ENCODE results near the gene SLC17A4. TPM values are rescaled to one million over a fixed set of nuclear protein-coding genes. Genes with fewer than 3 reads are reported as not detected.

The SLC17A4 gene
- total RNA-seq, 2 experiments from 2014 or later: not detected

DNA sequence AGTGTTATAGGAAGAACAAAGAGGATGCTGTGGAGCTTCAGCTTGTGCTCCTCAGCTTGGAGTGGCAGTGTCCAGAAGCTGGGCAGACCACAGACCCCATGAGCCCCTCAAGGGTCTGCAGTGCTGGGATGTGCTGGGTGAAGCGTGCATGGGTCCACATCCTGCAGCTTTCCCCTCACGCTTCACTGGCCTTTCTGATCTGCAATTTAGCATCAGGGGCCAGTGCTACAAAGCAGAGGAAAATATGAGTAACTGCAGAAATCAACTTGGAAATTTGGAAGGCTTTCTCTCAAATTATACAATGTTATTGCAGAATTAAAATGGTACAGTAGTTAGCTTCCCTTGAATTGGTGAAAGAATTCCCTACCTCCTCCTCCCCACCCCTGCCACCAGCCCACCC is 10.1 kb downstream of the SLC17A4 start:
- POLR2A ChIA-PET: no interaction called here
- no peak for ATAC-seq (ENCODE audit: low read depth)
- no peak overlapping the region for H3K27ac Mint-ChIP-seq
- H3K4me1 Mint-ChIP-seq: no peaks in the 10 kb centered on the region
- DNase-seq: no peak
- no peaks in the 10 kb centered on the region for H3K36me3 Mint-ChIP-seq
- no peaks in the 10 kb centered on the region for H3K9me3 Mint-ChIP-seq
- H3K27me3 Mint-ChIP-seq: peaks cover 17% of the 10 kb centered on the region
- H3K4me3 Mint-ChIP-seq: no peak overlapping the region

DNA sequence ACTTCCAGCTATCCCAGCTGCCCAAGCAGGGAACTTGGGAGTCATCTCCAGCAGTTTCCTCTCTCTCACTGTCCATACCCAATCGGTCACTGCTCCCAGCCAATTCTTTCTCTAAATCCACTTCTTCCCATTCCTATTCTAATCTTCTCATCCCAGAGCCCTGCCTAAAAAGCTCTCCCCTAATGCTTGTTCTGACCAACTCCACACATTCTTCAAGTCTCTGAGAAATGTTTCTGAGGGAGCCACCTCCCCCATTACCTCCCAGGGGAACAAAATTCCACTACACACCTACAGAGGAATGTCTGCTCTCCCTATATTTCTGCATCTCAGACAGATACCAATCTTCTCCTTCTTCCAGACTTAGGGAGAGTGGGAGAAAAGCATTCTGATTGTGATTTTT is 14.0 kb downstream of the SLC17A4 start:
- POLR2A ChIA-PET: no interaction called here
- Mint-ChIP-seq H3K4me1 (no peaks in the 10 kb centered on the region), H3K4me3 (no peak overlapping the region), H3K9me3 (no peaks in the 10 kb centered on the region), H3K36me3 (no peaks in the 10 kb centered on the region), H3K27me3 (peaks cover 15% of the 10 kb centered on the region), H3K27ac (no peak overlapping the region)
- DNase-seq (no peak), ATAC-seq (ENCODE audit: low read depth) (no peak)

DNA sequence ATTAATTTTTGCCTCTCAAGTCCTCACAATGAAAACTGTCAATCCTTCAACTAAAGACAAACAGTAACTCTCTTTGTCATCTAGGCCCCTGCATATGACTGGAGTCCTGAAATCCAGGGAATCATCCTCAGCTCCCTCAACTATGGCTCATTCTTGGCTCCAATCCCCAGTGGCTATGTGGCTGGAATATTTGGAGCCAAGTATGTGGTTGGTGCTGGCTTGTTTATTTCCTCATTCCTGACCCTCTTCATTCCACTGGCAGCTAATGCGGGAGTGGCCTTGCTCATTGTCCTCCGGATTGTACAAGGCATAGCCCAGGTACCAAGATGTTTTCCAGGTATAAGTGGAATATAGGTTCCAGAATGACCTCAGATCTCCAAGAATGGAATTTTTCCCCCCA is 15.4 kb downstream of the SLC17A4 start:
- Mint-ChIP-seq H3K27ac (no peak overlapping the region), H3K4me1 (no peaks in the 10 kb centered on the region), H3K36me3 (no peaks in the 10 kb centered on the region), H3K4me3 (no peak overlapping the region), H3K27me3 (peaks cover 14% of the 10 kb centered on the region), H3K9me3 (no peaks in the 10 kb centered on the region)
- DNase-seq (no peak), ATAC-seq (ENCODE audit: low read depth) (no peak)
- POLR2A ChIA-PET: no interaction called here

DNA sequence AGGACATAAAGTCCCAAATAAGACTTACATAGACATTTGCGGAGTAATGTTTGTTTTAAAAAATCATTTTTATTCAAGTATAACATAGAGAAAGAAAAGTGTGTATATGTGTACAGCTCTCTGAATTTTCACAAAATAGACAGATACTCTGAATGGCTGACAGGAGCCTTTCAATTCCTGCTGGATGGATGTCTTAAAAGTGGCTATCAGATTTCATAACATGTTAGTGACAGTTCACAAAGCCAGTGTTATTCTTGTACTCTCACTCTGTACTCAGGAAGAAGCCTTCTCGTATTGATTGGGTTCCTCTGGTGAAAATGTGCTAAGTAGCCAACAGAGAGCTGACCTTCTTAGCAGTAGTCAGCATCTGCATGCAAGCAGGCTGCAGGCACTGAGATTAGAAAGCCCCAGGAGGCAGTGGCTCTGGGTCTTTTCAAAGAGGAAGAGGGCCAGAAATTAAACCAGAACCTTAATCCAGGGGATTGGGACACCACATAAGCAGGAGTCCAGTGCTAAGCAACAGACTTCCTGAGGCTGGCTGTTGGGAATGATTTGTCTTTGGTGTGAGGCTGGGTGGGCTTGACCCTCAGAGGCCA is 19.7 kb downstream of the SLC17A4 start:
- Mint-ChIP-seq H3K4me1 (peaks cover 12% of the 10 kb centered on the region), H3K36me3 (no peaks in the 10 kb centered on the region), H3K27ac (no peak overlapping the region), H3K4me3 (no peak overlapping the region), H3K27me3 (peaks cover 7% of the 10 kb centered on the region), H3K9me3 (no peaks in the 10 kb centered on the region)
- ATAC-seq (ENCODE audit: low read depth) (no peak), DNase-seq (no peak)
- POLR2A ChIA-PET: no interaction called here

DNA sequence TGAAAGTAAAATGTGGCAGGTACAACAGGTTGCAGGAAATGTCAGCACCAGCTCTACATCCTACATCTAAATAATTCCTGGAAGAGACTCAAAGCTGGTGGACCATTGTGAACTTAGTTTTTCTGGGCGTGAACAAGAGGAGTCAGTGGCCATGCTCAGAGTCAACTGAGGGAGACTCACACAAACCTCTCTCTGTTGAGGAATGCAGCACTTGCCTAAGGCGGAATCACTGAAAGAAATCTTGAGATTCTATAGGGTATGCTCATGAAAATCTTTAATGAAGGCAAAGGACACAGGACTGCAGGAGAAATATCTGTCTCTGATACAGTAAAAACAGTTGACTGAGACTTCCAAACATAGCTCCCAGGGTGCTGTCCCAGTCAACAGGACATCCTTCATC is 22.5 kb downstream of the SLC17A4 start:
- no peaks in the 10 kb centered on the region for H3K9me3 Mint-ChIP-seq
- no peaks in the 10 kb centered on the region for H3K36me3 Mint-ChIP-seq
- no peak overlapping the region for H3K27ac Mint-ChIP-seq
- H3K27me3 Mint-ChIP-seq: peaks cover 5% of the 10 kb centered on the region
- POLR2A ChIA-PET: no interaction called here
- H3K4me3 Mint-ChIP-seq: no peak overlapping the region
- H3K4me1 Mint-ChIP-seq: peaks cover 12% of the 10 kb centered on the region
- no peak for ATAC-seq (ENCODE audit: low read depth)
- no peak for DNase-seq

DNA sequence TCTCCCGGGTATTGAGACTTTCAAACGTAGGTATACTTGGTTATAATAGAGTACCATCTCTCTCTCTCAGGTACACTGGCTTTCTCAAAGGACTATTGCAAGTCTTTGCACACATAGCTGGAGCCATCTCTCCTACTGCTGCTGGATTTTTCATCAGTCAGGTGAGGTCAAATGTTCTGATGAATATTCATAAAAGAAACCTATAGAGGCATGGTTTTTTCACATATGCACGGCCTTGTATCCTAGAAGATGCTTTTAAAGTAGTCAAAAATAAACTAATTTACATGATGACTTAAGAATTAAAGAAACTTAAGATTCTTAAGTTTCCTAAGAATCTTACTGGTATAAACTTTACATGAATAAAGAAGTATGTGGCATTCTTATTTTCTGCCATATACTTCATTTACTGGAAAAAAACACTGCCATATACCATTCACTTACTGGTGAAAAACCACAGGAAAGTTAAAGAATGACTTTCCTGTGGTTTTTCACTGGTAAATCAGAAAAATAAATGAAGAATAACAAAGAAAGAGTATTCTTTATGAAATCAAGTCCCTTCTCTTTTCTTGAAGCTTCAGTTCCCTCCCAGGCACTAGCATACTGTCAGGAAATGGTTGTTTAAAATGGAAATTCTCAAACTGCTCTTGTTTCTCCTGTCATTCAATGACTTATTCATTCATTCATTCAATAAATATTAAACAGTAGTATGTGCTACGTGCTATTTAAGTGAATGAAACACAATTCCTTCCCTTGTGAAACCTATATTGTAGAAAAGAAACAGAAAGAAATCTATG is 23.5 kb downstream of the SLC17A4 start:
- ATAC-seq (ENCODE audit: low read depth) (no peak), DNase-seq (no peak)
- no peak overlapping the region for H3K4me3 Mint-ChIP-seq
- POLR2A ChIA-PET: no interaction called here
- no peaks in the 10 kb centered on the region for H3K36me3 Mint-ChIP-seq
- peaks cover 4% of the 10 kb centered on the region for H3K27me3 Mint-ChIP-seq
- no peak overlapping the region for H3K27ac Mint-ChIP-seq
- H3K4me1 Mint-ChIP-seq: peaks cover 13% of the 10 kb centered on the region
- H3K9me3 Mint-ChIP-seq: no peaks in the 10 kb centered on the region

DNA sequence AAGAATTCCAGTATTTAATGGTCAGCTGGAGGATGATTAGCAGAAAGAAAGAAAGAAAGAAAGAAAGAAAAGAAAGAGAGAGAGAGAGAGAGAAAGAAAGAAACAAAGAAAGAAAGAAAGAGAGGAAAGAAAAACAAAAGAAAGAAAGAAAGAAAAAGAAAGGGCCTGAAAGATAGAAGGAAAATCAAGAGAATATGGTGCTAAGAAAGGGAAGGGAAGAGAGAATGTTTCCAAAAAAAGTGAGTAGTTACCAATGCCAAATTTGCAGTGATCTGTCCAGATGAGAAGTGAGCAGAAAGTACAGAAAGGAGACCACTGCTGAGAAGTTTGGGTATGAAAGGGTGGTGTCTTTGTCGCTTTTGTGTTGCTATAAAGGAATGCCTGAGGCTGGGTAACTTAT is 26.6 kb downstream of the SLC17A4 start:
- H3K9me3 Mint-ChIP-seq: no peaks in the 10 kb centered on the region

DNA sequence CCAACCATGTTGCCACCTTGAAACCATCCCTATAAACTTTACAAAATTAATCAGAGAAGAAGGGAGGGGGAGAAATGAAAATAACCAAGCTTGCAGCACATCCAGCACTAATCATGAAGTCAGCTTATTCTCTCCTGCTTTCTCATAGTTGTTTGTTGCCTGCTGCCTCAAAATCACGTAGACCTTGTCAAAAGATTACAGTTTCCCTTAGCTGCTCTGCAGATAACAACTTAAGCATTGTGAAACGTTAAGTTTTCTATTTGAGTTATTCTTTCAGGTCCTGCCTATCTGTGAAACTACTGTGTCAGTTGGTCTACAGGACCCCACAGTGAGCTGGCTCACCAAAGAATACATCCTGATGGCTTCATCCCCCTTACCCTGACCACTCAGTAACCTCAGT is 32.9 kb downstream of the SLC17A4 start:
- H3K27me3 Mint-ChIP-seq: peaks cover 3% of the 10 kb centered on the region
- H3K4me1 Mint-ChIP-seq: peaks cover 2% of the 10 kb centered on the region
- H3K36me3 Mint-ChIP-seq: no peaks in the 10 kb centered on the region
- no peak overlapping the region for H3K4me3 Mint-ChIP-seq
- DNase-seq (no peak), ATAC-seq (ENCODE audit: low read depth) (no peak)
- POLR2A ChIA-PET: no interaction called here
- no peak overlapping the region for H3K27ac Mint-ChIP-seq
- no peaks in the 10 kb centered on the region for H3K9me3 Mint-ChIP-seq

More for the DNA sequence above, 26.6 kb downstream of the SLC17A4 start:
- Mint-ChIP-seq H3K27ac (no peak overlapping the region), H3K4me3 (no peak overlapping the region), H3K4me1 (peaks cover 14% of the 10 kb centered on the region), H3K36me3 (no peaks in the 10 kb centered on the region), H3K27me3 (peaks cover 4% of the 10 kb centered on the region)
- ATAC-seq (ENCODE audit: low read depth) (no peak), DNase-seq (no peak)
- POLR2A ChIA-PET: no interaction called here

DNA sequence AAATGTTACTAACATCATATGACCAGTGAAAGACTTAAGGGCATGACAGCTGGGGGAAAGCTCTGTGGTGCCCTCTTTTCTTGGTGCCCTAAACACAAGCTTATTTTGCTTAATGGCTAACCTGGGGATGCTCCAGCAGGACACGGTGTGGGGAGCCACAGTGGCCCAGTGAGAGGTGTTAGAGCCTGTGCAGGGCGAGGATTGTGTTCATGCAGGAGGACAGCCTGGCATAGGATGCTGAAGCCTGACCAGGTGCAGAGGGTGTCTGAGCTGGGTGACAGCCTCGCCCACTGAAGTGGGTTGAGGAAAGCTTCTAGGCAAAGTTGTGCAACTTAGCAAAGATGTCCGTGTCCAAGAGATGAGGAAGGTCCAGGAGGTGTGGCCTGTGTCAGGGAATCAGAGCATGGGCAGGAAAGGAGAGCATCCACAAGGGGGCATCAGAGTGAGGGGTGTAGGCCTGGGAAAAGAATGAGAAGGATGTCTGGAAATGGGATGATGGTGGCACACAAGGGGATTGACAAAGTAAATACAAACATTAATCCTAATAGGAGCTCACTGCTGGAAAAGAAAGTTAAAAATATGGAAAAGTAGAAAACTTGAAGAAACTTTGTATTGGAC is 33.9 kb downstream of the SLC17A4 start:
- H3K27ac Mint-ChIP-seq: no peak overlapping the region
- no peaks in the 10 kb centered on the region for H3K36me3 Mint-ChIP-seq
- ATAC-seq (ENCODE audit: low read depth): no peak
- peaks cover 6% of the 10 kb centered on the region for H3K27me3 Mint-ChIP-seq
- no peak overlapping the region for H3K4me3 Mint-ChIP-seq
- H3K9me3 Mint-ChIP-seq: no peaks in the 10 kb centered on the region
- H3K4me1 Mint-ChIP-seq: no peaks in the 10 kb centered on the region
- POLR2A ChIA-PET: no interaction called here
- peak; percentile 32 for DNase-seq

DNA sequence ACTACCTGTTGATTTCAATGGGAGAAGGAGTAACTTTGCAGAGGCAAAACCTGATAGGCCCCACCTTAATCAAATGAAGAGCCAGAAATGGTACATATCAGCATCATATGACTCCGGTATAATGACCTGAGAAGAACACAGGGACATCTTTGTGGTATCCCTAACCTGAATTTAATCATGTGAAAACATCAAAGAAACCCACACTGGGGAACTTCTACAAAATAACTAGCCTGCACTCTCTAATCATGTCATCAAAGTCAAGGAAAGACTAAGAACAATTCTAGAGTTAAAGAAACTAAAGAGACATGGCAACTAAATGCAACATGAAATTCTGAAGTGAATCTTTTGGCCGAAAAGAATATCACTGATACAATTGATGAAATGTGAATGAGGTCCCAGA is 34.9 kb downstream of the SLC17A4 start:
- Mint-ChIP-seq H3K4me3 (no peak overlapping the region), H3K27me3 (peaks cover 5% of the 10 kb centered on the region), H3K4me1 (no peaks in the 10 kb centered on the region)

DNA sequence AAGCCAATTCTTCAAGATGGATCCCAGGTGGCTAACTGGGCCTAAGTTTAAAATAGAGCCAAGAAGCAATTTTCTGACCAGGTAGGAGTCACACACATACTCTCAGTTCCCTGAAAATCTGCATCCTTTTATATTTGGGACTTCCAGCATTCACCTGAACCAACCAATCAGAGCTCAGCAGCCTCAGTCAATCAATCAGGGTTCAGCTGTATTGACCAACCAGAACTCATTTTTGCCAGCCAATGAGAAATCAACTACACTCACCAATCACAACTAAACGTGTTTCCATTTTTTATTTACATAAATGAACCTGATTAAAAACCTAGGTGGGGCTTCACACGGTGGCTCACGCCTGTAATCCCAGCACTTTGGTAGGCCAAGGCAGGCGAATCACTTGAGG is 37.5 kb downstream of the SLC17A4 start:
- DNase-seq (no peak), ATAC-seq (ENCODE audit: low read depth) (no peak)
- Mint-ChIP-seq H3K4me1 (no peaks in the 10 kb centered on the region), H3K4me3 (no peak overlapping the region), H3K36me3 (no peaks in the 10 kb centered on the region), H3K9me3 (no peaks in the 10 kb centered on the region), H3K27ac (no peak overlapping the region), H3K27me3 (peaks cover 14% of the 10 kb centered on the region)
- POLR2A ChIA-PET: no interaction called here

More for the DNA sequence above, 34.9 kb downstream of the SLC17A4 start:
- DNase-seq (no peak), ATAC-seq (ENCODE audit: low read depth) (no peak)
- H3K36me3 Mint-ChIP-seq: no peaks in the 10 kb centered on the region
- H3K27ac Mint-ChIP-seq: no peak overlapping the region
- POLR2A ChIA-PET: no interaction called here
- H3K9me3 Mint-ChIP-seq: no peaks in the 10 kb centered on the region

DNA sequence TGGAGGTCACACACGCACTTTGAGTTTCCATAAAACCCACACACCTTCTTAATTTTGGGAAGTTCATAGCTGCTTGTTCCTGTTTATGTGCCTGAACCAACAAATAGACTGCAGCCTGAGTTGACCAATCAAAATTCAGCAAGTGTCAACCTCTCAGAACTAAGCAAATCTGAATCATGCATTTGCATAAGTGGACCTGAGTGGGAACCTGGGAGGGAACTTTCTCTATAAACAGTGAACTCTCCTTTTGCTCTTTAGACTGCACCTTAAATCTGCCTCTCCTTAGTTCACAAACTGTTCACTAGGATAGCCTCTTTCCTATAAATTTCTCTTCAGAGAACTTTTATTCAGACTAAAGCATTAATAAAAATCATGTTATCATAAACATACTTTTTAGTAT is 39.4 kb downstream of the SLC17A4 start:
- POLR2A ChIA-PET: no interaction called here

DNA sequence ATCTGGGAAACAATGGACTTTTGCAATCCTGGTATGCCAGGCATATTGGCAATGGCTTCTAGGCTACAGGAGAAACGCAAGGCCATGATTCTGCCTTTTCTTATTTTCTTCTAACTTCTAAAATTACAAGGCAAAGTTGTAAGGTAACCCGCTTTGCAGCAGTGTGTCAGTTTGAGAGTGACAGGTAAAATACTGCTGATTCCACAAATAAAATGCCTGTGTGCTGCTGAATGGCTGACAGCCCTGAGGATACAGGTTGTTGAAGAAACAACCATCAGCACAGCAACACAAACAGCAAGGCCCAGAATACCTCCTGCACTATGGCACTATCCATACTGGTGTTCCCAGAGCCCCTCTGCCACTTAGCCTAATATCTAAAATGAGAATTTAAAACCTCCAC is 40.2 kb downstream of the SLC17A4 start:
- no peaks in the 10 kb centered on the region for H3K4me1 Mint-ChIP-seq
- H3K9me3 Mint-ChIP-seq: no peaks in the 10 kb centered on the region
- no peak overlapping the region for H3K4me3 Mint-ChIP-seq
- POLR2A ChIA-PET: no interaction called here
- no peak for DNase-seq
- H3K36me3 Mint-ChIP-seq: no peaks in the 10 kb centered on the region
- ATAC-seq (ENCODE audit: low read depth): no peak
- H3K27ac Mint-ChIP-seq: no peak overlapping the region
- peaks cover 19% of the 10 kb centered on the region for H3K27me3 Mint-ChIP-seq

More for the DNA sequence above, 39.4 kb downstream of the SLC17A4 start:
- Mint-ChIP-seq H3K27me3 (peaks cover 19% of the 10 kb centered on the region), H3K9me3 (no peaks in the 10 kb centered on the region), H3K27ac (no peak overlapping the region), H3K36me3 (no peaks in the 10 kb centered on the region), H3K4me3 (no peak overlapping the region), H3K4me1 (no peaks in the 10 kb centered on the region)
- DNase-seq (no peak), ATAC-seq (ENCODE audit: low read depth) (no peak)

DNA sequence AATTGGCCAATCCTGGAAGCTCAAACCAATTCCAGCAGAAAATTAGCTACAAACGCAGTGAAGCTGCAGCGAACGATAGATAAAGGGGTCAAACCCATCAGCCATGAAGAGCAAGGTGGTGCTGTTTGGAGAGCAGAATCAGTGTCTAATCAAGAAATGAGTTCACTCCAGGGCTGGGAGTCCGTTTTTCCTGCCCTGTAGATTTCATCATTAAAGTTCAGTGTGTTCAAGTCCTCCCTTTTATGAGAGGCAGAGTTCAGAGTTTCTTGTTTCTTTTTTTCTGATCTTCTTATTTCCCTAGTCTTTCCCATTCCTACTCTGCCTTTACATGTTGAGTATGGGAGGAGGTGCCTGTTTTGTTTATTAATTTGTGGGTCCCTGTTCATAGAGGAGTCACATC is 46.9 kb downstream of the SLC17A4 start:
- DNase-seq (no peak), ATAC-seq (ENCODE audit: low read depth) (no peak)
- Mint-ChIP-seq H3K4me3 (no peak overlapping the region), H3K36me3 (no peaks in the 10 kb centered on the region), H3K4me1 (no peaks in the 10 kb centered on the region), H3K27me3 (peaks cover 33% of the 10 kb centered on the region), H3K27ac (no peak overlapping the region), H3K9me3 (no peaks in the 10 kb centered on the region)
- POLR2A ChIA-PET: no interaction called here

Data from activated naive CD8-positive, alpha-beta T cell treated with anti-CD3 and anti-CD28 coated beads, Interleukin-2, amount 10 ng/mL, durations not matched to agents 7 days and 5 days (primary cell).